GM12874 (cell line): ENCODE results near the gene MATCAP1.

Source experiments
- TF ChIP-seq, protein P1 (sequence below): IDR thresholded peaks from 2 replicates; pipeline ENCODE4 v1.5.1; 2011; ENCODE audit warnings: low read depth, mild to moderate bottlenecking, control low read depth, low read length, moderate library complexity; ENCODE audit not compliant: insufficient read depth

Gene MATCAP1

DNA sequence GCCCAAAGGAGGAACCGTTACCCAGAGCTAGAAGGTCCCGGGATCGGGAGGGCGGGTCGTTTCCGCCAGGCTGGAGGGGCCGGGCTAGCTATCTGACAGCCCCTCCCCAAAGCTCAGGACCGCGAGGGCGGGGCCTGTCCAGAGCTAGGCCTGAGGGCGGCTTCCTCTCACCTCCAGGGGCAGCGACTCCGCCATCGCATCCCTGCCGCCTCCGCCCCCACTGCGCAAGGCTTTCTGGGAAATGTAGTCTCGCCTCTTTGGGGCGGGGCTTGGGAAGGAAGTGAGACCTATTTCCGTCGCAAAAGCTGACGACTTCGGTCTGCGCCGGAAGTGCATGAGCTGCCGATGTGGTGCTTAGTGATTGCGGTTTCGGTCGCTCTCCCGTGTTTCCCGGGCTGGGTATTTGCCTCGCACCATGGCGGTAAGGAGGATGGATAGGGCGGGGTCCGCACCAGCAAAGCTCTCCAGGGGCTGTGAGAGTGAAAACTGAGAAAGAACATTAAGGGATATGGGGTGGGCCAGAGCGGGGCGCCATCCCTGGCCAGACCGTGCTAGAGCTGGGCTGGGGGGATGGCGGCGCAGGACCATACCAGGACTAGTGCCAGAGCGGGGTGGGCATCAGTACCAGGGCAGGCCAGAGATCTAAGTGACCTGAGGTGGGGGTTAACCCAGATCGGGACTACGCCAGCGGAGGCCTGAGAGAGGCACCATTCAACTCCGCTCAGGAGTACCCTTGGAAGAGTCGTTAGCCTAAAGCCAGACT, 43.2 kb upstream of the MATCAP1 start, which contains the start of gene TMEM208:
Gene TMEM208 (plus strand): TSS at position 327 of the 763 bp plus-strand sequence. CDS start 89 bp downstream, at position 416.
- TF ChIP-seq, protein P1, sequence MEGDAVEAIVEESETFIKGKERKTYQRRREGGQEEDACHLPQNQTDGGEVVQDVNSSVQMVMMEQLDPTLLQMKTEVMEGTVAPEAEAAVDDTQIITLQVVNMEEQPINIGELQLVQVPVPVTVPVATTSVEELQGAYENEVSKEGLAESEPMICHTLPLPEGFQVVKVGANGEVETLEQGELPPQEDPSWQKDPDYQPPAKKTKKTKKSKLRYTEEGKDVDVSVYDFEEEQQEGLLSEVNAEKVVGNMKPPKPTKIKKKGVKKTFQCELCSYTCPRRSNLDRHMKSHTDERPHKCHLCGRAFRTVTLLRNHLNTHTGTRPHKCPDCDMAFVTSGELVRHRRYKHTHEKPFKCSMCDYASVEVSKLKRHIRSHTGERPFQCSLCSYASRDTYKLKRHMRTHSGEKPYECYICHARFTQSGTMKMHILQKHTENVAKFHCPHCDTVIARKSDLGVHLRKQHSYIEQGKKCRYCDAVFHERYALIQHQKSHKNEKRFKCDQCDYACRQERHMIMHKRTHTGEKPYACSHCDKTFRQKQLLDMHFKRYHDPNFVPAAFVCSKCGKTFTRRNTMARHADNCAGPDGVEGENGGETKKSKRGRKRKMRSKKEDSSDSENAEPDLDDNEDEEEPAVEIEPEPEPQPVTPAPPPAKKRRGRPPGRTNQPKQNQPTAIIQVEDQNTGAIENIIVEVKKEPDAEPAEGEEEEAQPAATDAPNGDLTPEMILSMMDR, result no peak

DNA sequence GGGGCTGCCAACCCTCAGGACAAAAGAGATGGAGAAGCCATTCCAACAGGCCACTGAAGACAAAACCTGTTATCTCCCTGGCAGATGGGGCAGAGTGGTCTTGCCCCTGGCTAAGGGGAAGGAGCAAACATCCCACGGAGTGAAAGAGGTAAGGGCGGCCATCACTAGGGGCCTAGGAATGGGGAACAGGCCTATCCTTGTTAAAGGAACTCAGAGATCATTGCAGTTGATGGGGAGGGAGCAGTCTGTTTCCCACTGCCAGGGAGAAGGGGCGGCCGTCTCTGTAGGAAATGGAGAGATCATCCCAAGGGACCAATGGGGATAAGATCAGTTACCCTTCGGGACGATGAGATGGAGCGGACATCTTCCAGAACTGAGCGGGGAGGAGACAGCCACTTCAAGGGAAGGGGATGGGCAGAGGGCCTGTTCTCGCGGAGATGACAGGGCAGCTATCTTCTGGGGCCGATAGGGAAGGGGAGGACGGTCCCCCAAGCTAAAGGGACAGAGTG, 42.6 kb upstream of the MATCAP1 start:
- TF ChIP-seq, protein P1, result no peak

DNA sequence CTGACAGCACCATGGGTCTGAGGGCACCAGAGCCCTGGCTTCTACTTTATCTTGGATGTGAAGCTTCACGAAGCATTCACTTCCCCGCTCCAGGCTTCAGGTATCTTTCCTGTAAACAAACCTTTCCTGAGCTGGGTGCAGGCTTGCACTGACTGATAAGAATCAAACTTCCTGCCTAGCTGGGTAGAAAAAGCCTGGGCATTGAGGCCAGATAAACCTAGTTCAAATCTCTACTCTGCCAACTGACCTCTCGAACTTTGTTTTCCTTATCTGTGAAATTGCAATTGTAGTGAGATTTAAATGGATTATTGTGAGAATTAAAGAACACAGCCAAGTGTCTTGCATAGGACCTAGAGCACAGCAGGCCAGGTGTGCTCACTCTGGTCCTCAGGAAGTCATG, 40.2 kb upstream of the MATCAP1 start:
- TF ChIP-seq, protein P1, result no peak

DNA sequence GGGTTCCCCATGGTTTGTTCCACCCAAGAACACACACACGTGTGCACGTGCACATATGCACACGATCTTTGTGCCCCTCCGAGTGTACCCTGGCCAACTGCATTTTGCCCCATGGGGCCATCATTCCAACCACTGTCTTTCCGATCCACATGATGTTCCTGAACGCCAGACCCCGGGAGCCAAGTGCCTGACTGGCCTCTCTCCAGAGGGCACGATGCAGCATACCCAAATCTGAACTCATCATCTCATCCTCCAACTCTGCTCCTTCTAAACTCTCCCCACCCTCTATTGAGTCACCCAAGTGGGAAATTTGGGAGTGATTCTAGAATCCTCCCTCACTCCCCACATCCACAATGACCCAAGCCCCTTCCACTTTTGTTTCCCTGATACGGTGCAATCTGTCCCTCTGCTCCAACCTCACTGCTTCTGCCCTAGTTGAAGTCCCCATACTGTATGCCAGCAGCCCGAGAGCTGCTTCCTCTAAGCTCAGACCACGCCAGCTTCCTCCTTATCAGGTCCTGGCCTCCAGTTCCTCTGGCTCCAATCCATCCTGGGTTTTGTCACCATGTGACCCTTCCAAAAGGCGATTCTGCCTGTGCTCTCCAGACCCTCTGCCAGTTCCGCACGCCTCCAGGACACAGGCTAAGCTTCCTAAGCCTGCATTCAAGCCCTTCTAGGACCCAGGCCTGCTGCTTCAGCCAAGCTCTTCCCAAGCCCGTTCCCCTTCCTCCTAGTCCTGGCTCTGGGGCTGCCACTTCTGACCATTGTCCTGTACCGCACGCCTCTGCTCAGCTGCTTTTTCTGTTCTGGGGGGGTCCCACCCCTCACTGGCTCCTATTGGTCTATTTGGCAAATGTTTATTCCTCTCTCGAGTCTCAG, 33.1 kb upstream of the MATCAP1 start:
- TF ChIP-seq, protein P1, result no peak

DNA sequence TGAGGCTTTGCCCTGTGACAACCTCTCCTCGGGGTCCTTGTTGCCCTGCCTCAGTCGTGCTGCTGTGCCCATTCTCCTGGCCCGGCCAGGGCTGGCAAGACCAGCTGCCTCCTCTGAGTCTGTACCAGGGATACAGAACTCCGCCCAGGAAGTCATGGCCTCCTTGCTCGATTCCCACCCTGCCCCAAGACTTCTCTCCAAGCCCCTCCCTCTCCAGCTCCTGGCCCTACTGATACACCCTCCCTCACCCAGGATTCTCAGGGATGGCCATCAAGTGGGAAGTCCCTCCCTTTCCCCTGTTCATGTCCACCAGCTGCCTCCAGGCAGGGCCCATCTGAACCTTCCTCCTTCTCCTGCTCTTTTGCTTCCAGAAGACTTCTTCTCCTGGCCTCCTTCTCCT, 31.9 kb upstream of the MATCAP1 start:
- TF ChIP-seq, protein P1, result no peak

DNA sequence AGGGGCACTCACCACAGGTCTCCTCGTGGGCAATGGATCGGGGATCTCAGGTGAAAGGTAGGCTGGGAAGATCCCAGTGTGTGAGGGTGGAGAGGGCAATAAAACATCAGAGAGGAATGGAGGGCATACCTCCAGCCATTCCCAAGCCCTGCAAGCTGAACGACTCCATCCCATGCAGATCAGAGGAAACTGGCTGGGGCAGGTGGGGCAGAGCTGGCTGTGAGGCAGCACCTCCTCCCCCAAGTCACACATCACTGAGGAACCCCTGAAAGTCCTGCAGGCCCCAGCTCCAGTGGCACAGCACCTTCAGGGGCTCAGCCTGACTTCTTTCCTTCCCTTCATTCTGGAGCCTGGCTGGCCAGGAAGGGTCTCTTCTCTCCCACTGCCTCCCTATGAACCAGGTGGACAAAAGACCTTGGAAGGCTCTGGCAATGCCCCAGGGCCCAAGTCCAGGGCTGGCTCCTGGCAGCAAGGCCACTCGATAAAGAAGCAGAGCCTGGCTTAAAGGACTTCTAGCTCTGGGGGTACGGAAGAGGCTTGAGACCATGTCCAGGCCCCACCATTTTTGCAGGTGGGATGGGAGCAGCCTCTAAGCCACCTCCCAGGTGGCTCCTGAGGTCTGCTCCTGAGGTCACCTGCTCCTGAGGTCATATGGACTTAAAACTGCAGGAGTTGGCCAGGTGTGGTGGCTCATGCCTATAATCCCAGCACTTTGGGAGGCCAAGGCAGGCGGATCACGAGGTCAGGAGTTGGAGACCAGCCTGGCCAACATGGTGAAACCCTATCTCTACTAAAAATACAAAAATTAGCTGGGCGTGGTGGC, 29.6 kb upstream of the MATCAP1 start:
- TF ChIP-seq, protein P1, result no peak

DNA sequence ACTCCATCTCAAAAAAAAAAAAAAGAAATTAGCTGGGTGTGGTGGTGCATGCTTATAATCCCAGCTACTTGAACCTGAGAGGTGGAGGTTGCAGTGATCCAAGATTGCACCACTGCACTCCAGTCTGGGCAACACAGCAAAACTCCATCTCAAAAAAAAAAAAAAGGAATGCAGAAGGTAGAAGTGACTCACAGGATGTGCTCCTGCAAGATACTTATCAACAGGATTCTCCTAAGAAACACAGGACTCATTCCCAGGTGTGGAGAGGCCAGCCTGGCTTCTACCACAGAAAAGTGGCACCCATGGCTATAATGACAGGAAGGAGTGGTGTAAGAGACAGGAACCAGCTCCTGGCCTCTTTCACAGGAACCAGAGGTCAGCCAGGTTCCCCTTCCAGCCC, 29.0 kb upstream of the MATCAP1 start:
- TF ChIP-seq, protein P1, result no peak
